Left ventricle myocardium inferior (tissue), 1 donor: ENCODE data around the gene HES3. TPM values are rescaled to one million over a fixed set of nuclear protein-coding genes. Genes with fewer than 3 reads are reported as not detected.
A peak's percentile ranks its signal among the peaks of the same experiment; 100 is the strongest.

Experiments used
- DNase-seq: peaks from one replicate; pipeline ENCODE4 v3.0.0-alpha.2; 2020
- H3K27ac ChIP-seq: fragments of 200-600 bp; replicated peaks from 2 replicates; pipeline ENCODE4 v1.8.0; 2021
- H3K27me3 ChIP-seq: fragments of 200-600 bp; 2 replicates; pipeline ENCODE4 v1.8.0; 2021; ENCODE audit warnings: low read depth
- H3K36me3 ChIP-seq: fragments of 200-600 bp; 2 replicates; pipeline ENCODE4 v1.8.0; 2021
- H3K4me1 ChIP-seq: fragments of 200-600 bp; 2 replicates; pipeline ENCODE4 v1.8.0; 2021
- H3K4me3 ChIP-seq: fragments of 200-600 bp; 2 replicates; pipeline ENCODE4 v1.8.0; 2021; ENCODE audit warnings: mild to moderate bottlenecking, moderate library complexity
- H3K9me3 ChIP-seq: fragments of 200-600 bp; replicated peaks from 2 replicates; pipeline ENCODE4 v1.8.0; 2021
- intact Hi-C: fragments of 100-400 bp; cut with micrococcal nuclease; formaldehyde crosslinking; loops from one replicate; pipeline ENCODE4 v1.11.0; 2022
- total RNA-seq: library from RNA; stranded (reverse); fragmentation: NEBNext Ultra II Directional; extraction: Animal tissue kit (Norgen Biotek cat#: 25700); gene quantifications from one replicate; pipeline ENCODE4 v1.2.1, GENCODE V29; 2021
- TF ChIP-seq, protein P1 (sequence below): fragments of 200-600 bp; IDR thresholded peaks from 2 replicates; pipeline ENCODE4 v1.8.0; 2021; ENCODE audit warnings: antibody characterized with exemption, mild to moderate bottlenecking, borderline replicate concordance
- donor health status: DM: no; HTN: yes; CAD: no; lungs with severe emphysema.

Gene HES3
- total RNA-seq, 1 donor from 2014 or later, result not detected

- Histone ChIP-seq H3K9me3 (no peaks in the 10 kb centered on the region), H3K27ac (peak overlapping the region; percentile 90), H3K4me1 (peaks cover 20% of the 10 kb centered on the region), H3K4me3 (peak overlapping the region; percentile 61), H3K36me3 (no peaks in the 10 kb centered on the region), H3K27me3 (no peaks in the 10 kb centered on the region)
- peak; percentile 72 for DNase-seq
- intact Hi-C loops, result no loop called here
- TF ChIP-seq, protein P1, sequence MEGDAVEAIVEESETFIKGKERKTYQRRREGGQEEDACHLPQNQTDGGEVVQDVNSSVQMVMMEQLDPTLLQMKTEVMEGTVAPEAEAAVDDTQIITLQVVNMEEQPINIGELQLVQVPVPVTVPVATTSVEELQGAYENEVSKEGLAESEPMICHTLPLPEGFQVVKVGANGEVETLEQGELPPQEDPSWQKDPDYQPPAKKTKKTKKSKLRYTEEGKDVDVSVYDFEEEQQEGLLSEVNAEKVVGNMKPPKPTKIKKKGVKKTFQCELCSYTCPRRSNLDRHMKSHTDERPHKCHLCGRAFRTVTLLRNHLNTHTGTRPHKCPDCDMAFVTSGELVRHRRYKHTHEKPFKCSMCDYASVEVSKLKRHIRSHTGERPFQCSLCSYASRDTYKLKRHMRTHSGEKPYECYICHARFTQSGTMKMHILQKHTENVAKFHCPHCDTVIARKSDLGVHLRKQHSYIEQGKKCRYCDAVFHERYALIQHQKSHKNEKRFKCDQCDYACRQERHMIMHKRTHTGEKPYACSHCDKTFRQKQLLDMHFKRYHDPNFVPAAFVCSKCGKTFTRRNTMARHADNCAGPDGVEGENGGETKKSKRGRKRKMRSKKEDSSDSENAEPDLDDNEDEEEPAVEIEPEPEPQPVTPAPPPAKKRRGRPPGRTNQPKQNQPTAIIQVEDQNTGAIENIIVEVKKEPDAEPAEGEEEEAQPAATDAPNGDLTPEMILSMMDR, result no peak
Measured at GRCh38 chr1:6275826-6276782, 32.1 kb downstream of the HES3 start.

DNA sequence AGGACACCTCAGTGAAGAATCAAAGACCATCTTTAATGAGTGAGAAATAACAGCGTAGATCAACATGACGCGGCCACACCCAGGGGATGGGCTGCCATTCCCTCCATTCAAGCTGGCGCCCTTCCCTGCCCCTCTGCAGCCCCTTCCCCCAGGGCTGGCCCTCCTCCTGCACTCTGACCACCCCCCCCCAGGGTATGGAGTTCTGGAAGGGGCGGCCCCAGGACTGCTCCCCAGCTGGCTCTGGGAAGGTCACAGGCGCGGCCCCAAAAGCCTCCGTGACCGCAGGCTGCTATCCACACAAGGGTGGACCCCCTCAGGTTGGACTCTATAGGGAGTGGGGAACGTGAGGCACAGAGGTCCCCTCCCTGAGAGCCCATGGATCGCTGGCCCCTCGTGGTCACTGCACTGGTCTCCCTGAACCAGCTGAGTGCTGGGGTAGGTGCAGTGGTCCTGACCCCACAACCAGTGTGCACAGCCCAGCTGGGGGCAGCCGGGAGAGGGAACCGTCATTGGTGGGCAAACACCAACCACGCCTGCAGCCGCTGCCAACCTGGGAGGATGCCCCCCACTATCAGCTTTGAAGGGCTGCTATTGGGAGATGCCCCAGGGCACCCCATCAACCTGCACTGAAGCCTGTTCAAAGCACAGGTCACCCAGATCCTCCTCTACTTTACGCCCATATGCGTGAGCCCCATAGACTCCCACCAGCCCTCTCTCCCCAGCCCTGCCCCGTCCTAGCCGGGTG lies 33.0 kb downstream of the HES3 start:
- H3K36me3 ChIP-seq, result no peaks in the 10 kb centered on the region
- H3K9me3 ChIP-seq, result no peaks in the 10 kb centered on the region
- no peak for DNase-seq
- H3K27me3 ChIP-seq, result no peaks in the 10 kb centered on the region
- H3K4me1 ChIP-seq, result peaks cover 15% of the 10 kb centered on the region
- TF ChIP-seq, protein P1, result no peak
- peak overlapping the region; percentile 90 for H3K27ac ChIP-seq
- H3K4me3 ChIP-seq, result peak overlapping the region; percentile 61
- intact Hi-C loops, result no loop called here

GRCh38 chr1:6278263-6278662 lies 34.3 kb downstream of the HES3 start:
- H3K4me1 ChIP-seq, result peaks cover 15% of the 10 kb centered on the region
- DNase-seq, result no peak
- intact Hi-C loops, result no loop called here
- H3K27me3 ChIP-seq, result no peaks in the 10 kb centered on the region
- no peak overlapping the region for H3K27ac ChIP-seq
- H3K9me3 ChIP-seq, result no peaks in the 10 kb centered on the region
- TF ChIP-seq, protein P1, result no peak
- no peaks in the 10 kb centered on the region for H3K36me3 ChIP-seq
- H3K4me3 ChIP-seq, result no peak overlapping the region

DNA sequence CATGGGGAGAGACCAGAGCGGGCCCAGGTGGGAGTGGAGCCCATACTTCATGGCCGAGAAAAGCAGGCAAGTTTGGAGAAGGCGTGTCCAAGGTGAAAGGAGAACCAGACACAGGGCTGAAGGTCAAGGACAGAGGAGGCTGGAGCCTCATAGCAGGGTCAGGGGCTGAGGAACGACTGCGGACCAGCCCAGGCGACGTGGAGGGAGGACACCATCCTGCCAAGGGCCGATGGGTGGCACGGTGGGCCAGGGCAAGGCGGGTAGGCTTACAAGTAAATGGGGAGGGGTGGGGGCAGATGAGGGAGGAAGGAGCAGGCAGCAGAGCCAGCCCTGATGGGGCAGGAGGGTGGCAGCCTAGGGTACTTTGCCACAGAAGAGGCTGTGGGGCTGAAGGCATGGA lies 35.1 kb downstream of the HES3 start:
- H3K27me3 ChIP-seq, result no peaks in the 10 kb centered on the region
- no peak overlapping the region for H3K27ac ChIP-seq
- H3K36me3 ChIP-seq, result no peaks in the 10 kb centered on the region
- TF ChIP-seq, protein P1, result no peak
- no peak overlapping the region for H3K4me3 ChIP-seq
- DNase-seq, result no peak
- intact Hi-C loops, result no loop called here
- H3K9me3 ChIP-seq, result no peaks in the 10 kb centered on the region
- peaks cover 15% of the 10 kb centered on the region for H3K4me1 ChIP-seq

DNA sequence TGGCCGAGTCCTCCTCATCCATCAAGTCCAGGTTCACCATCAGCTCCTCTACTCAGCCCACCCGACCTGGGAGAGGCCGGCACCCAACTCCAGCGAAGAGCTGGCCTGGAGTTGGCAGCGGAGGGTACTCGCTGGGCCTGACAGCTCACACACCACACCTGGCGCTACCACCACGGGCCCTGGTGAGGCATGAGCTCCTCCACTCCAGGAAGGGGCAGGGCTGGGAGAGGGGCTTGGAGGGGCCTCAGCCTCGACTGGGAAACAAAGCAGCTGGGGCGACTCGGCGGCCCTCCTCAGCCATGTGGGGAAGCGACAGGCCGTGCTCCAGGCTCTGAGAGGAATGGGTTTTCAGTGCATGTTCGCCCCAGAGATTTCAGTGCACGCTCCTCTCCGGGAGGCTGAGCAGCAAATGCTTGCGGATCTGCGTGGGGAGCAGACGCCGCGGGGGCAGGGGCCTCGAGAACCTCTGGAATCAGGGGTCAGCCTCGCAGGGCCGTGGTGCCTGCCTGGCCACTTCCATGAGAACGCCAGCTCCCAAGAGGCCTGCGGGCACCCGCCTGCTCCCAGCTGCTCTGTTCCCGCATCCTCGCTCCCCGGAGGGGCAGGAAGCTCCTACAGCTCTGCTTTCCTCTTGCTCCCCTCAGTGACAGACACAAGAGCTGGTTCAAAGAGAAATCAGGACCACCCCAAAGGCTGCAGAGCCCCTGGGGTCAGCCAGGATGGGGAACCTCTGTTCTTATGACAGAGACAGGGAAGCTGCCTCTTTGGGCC lies 35.8 kb downstream of the HES3 start:
- Histone ChIP-seq H3K4me3 (no peak overlapping the region), H3K27me3 (no peaks in the 10 kb centered on the region), H3K4me1 (peaks cover 15% of the 10 kb centered on the region), H3K36me3 (no peaks in the 10 kb centered on the region), H3K9me3 (no peaks in the 10 kb centered on the region), H3K27ac (no peak overlapping the region)
- DNase-seq, result no peak
- intact Hi-C loops, result no loop called here
- TF ChIP-seq, protein P1, result no peak
